Mucosa of gallbladder (tissue), 1 donor: ENCODE results near the gene GLIS1. TPM values are rescaled to one million over a fixed set of nuclear protein-coding genes. Genes with fewer than 3 reads are reported as not detected.

Experiments
- DNase-seq: peaks from one replicate; pipeline ENCODE4 v3.0.0-alpha.2; 2020; ENCODE audit warnings: low spot score
- total RNA-seq: library from RNA; stranded (reverse); gene quantifications from one replicate; pipeline ENCODE4 v1.2.1, GENCODE V29; 2021
- donor health status: DM: no; HTN: no; CAD: no.

GLIS1 gene
- total RNA-seq, 1 donor from 2014 or later = 0.17 TPM

DNA sequence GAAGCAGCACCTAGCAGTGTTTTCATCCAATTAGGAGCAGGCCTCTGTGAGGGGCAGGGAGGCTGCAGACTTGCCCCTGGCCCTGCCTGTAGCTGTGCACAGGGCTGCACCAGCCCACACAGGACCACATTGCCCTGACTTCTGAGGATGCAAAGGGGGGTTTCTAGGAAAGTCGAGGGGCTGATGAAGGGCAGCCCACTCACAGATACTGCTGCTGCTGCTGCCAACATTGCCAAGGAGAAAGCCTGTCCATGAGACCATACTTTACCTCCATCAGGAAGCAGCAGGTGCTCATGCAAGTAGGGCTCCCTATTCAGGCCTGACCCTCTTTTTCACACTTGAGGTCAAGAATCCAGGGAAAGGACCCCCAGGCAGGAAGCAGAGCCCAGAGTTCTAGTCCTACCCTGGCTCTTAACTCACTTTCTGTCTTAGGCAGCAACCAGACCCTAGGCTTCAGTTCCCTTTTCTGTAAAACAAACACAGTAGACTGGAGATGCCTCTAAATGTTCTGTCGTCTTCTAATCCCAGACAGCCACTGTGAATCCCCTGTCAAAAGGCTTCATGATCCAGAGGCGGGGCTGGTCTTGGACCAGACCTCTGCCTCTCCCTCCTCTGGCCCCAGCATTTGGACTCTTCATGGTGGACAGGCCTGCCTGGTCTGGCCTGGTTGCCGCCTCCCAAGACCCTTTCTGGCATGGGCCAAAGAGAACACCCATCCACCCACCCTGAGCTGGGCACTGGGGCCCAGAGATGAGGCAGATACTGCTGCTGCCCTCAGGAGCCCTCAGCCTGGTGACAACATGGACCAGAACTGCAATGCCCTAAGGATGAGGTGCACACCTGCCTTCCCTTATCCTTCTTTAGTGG, 120.2 kb downstream of the GLIS1 start:
- no peak for DNase-seq

DNA sequence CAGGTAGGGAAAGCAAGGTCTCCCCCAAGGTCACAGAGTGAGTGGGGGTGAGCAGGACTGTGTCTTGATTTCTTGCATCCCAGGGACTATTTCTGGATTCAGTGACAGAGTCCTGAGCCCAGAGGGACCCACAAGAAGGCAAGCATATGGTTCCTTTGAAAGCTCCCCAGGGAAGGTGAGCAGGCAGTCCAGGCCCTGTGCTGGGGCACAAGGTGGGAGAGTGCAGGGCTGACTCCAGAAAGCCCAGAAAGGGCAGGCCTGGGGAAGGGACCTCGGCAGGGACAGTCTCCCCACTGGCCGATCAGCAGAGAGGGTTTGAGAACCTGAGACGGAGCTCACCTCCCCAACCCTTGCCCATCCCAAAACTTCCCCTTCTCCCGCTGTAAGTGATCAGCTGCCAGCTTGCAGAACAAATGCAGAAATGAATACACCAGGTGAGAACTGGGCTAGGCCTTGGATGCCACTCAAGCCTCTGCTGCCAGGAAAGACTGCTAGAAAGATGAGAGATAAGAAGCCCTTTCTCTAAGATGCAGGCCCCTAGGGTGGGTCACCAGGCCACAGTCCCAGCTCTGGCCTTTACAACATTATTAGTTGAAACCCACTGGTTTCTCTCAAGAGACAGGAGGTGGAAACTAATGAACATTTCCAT, 121.0 kb downstream of the GLIS1 start:
- no peak for DNase-seq

DNA sequence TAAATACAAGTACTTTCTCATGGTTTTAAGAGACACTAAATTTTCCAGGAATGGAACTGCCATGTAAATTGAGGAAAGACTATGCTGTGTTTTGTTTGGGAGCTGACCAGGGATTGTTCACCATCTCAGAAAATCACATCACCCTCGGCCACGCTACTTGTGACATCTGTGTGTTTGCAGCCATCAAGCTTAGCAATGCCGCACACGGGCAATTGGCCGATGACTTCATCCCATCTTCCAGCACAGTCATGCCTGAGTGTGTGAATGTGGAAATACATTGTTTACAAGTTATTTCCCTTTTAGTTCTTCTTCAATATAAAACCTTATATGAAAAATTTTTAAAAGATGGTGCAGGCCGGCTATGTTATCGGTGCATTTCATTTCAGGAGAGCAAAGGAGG, 121.6 kb downstream of the GLIS1 start:
- DNase-seq = no peak

DNA sequence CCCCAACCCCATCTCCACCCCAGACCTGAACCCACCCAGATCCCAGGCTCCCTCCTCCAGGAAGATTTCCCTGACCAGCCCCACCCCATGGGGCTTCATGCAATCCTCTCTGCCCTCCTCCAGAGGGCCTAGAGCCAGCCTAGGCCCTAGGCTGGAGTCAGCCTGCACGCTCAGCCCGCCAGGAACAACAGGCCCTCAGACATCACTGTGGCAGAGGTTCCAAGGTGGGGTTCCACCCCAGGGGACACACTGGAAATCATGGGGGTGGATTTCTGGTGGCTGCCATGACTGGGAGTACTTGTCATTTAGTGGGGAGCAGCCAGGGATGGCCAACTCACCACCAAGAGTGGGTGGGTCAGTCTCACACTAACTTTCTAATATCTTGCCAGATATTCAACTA, 122.0 kb downstream of the GLIS1 start:
- no peak for DNase-seq

DNA sequence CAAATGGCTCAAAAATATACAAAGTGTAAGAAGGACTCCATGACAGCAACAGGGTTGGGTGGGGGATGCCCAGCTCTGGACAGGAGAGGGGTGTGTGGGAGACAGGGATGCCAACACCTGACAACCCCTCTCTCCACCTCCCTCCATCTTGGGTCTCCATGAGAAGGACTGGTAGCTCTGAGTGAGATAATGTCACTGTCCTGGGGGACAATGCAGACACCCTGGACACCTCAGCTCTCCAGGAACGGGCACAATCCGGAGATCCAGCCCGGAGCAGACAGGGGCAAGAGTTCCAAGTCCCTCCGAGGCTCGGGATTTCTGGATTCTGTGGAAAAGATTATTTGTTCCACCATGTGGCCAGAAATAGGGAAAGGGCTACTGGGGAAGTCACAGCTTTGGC, 122.5 kb downstream of the GLIS1 start:
- DNase-seq = no peak

DNA sequence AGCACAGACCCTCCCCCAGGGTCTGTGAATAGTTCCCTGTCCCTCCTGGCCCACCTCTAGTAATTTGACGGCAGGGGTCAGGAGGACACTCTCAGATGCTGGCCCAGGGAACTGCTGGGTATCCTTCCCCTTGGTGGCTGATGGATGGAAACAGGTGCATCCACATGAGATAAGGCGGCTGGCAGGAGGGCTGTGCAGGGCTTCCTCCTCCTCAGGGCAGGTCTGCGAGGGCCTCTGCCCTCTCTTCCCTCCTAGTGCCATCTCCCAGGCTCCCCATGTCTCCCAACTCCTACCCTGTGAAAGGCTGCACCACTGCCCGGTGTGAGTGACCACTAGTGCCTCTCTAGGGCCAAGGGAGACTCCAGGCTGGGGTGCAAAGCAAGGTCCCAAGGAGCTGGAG, 123.9 kb downstream of the GLIS1 start:
- DNase-seq = no peak

DNA sequence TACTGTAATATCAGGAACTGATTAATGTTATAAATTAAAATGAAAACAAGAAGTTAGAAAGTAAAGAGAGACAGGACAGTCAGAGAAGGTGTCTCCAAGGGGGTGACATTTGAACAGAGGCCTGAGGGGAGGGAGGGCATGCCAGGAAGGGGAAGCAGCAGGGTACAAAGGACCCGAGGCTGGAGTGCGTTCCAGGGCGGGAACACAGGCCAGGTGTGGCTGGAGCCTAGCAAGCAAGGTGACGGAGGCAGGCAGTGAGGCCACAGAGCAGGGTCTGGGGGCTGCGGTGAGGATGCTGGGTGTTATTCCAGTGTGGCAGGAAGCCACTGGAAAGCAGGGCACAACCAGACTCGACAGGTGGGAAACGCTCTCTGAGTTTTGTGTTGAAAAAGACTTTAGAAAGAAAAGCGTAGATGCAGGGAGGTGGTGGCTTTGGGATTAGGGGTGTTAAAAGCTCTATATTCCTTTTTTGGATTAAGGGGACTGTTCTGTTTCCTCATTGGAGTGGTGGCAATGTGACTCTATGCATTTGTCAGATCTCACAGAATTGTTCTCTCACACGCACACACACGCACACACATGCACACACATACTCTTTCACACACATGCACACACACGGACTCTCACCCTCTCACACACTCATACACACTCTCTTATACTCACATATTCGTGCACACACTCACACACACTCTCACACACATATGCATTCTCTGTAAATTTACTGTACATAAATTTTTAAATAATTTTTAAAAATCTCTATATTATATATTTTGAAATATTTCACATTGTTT, 124.5 kb downstream of the GLIS1 start:
- DNase-seq = no peak

DNA sequence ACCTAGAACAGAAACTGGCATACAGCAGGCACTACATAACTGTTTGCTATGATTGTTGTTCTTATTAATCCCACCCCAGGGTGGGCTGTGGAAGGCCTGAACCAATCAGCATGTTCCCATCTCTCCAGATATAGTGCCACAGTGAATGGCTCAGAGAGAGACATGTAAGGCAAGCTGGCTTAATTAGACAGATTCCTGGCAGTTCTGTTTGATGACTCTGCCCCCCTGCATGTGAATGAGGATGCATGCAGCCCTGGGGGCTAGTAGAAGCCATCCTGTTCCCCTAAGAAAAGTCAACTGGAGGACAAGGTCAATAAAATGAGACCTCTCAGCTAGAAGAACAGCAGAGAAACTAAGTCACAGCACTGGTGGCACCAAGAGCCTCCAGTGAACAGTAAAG, 130.3 kb downstream of the GLIS1 start:
- DNase-seq = no peak

DNA sequence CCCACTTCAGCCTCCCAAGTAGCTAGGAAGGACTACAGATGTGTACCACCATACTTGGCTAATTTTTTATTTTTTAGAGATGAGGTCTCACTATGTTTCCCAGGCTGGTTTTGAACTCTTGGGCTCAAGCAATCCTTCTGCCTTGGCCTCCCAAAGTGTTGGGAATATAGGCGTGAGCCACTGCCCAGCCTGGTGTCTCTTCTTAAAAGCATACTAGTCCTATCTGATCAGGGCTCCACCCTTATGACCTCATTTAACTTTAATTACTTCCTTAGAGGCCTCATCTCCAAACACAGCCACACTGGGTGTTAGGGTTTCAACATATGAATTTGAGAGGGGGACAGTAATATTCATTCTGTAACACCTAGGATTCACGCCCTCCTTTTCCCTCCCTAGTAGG, 130.9 kb downstream of the GLIS1 start:
- DNase-seq = no peak

DNA sequence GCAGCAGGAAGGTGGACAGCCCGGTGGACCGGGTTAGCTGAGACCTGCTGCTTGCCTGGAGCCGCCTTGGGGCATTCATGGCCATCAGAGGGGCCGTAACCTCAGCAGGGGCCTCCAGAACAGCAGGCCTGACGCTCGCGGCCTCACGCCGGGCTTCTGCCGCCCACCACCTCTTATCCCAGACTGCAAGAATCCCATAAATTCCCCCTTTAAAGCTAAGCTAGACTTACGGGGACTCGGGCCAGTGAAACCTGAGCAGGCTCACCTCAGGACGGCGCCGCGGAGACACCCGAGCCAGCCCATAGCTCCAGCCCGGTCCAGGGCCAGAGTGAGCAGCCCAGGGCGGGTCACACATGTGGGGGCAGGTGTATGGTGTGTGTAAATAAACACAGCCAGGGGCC, 132.3 kb downstream of the GLIS1 start:
- DNase-seq = no peak

DNA sequence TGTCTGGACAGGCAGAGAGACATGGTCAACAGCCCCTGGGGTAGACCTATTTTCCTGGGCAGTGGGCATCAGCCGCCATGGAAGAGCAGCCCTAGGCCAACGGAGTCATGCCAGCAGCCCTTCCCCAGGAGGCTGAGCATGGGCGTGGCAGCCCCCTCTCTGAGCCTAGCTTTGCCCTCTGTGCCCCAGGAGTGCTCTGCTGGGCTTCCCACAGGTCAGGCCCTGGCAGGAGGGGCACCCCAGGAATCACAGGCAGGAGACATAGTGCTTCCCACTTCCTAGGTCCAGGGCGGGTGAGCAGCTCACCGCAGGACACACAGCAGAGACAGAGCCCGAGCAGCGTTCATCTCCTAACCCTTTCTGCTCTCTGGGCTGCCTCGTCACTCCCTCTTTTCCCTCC, 132.8 kb downstream of the GLIS1 start:
- no peak for DNase-seq

DNA sequence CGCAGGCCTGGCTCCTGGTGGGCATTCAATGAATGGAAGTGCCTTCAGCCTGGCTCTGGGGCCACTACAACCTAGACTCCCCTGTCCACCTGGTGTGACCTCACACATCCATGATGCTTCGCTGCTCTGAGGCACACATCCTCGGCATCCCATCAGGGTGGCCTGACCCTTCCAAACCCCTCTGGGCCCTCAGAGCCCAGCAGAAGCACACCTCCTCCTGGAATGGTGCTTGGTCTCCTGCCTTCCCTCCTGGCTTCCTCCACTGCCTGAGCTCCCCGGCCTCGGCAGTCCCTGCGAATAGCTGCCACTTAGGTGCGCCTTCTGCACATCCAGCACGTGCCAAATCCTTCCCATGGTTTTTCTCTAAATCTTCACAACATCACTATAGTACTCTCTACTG, 133.8 kb downstream of the GLIS1 start:
- no peak for DNase-seq

DNA sequence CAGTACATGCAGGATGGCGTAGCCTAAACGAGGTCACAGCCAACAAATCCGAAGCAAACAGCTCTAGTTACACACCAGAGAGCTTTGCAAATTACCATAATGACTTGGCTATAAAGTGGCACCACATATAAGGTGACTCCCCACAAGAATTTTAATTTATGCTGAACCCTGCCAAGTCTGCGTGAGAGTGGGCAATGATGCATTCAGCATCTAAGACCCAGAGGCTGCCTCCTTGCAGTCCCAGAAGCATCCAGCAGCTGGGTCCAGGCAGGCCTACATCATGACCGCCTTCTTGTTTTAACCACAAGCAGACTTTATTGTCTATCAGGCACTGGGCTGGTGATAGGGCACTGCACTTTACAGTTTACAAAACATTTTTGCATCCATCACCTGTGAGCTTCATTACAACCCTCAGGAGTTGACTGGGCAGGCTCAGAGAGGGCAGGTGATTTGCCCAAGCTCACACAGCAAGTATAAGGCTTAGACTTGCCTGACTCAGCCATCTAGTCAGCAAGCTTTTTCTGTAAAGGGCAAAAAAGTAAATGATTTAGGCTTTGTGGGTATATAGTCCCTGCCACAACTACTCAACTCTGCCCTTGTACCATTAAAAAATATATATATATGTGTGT, 134.6 kb downstream of the GLIS1 start:
- DNase-seq = no peak

DNA sequence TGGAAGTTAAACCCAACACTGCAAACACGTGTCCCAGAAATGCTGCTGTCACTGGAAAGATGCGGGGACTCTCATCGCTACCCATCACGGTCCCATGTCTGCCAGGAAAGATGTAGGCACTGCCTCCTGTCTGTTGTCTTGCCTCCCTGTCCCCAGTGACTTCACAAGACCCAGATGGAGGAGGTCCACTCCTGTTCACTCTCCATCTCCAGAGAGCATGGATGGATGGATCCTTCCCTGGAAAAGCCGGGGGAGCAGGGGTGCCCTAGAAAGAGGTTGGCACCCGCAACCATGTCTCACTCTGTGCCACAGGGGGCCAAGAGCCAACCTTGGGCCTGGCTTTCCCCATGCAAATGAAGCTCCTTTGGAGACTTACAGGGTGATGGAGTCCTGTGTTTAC, 135.5 kb downstream of the GLIS1 start:
- no peak for DNase-seq

DNA sequence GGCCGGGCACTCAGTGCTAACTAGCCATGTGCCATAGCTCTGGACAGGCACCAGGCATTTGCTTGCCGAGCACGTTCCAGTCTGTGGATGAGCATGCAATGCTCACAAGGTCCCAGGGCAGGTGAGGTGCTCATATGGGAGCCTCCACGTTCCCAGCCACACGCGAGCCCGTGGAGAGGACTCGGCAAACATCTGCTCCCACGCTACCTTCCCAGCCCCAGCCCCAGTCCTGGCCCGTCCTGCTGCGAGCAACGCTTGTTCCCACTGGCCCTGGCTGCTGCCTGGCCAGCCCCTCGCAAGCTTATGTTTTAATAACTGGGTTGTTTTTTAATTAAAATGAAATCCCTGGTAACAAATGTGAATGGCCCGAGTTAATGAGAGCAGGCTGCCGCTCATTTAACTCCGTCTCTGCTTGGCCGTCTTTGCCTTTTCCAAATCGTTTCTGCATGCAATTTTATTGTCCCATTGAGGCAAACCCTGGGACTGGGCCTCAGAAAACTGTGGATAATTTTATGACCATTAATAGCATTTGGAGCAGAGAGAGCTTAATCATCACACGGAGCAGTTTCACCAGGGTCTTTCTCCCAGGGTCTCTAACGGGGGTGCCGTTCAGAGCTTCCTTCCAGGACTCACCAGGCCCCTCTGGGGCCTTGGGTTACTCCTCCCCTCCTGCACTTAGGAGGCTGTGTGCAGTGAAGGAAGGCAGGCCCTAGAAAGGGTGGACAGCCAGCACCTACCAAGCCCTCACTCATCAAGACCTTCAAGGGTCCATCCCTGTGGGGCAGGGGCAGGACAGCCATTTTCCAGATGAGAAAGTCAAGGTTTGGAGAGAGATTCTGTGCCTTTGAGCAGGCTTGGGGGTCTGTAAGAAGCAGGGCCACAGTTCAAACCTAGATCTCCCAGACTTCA, 136.8 kb downstream of the GLIS1 start:
- DNase-seq = no peak

DNA sequence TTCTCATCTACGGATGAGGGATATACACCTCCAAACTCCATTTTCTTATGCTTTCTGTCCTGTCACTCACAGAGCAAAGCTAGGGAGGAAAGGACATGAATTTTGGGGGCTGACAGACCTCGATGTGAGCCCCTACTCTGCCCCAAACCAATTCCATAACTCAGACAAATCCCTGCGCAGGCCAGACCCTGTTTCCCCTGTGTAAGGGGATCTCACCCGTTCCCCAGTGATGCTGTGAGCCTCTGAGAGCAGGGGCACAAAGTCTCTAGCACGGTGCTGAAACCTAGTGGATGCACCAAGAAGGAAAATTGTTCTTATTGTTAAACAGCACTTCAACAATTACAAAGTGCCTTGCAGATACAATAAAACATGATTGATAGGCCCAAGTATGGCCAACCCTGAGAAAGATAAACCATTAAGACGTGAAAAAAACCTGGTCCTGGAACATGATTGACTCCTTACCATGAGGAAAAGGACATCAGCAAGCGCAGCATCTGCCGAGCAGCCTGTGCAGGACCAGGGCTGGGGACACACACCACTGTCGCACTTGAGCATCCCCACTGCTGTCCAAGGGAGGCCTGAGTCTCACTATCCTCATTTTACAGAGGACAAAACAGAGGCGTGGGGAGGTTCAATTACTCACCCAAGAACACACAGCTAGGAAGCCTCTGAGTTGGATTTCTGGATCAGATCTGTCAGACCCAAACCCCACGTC, 137.8 kb downstream of the GLIS1 start:
- no peak for DNase-seq

DNA sequence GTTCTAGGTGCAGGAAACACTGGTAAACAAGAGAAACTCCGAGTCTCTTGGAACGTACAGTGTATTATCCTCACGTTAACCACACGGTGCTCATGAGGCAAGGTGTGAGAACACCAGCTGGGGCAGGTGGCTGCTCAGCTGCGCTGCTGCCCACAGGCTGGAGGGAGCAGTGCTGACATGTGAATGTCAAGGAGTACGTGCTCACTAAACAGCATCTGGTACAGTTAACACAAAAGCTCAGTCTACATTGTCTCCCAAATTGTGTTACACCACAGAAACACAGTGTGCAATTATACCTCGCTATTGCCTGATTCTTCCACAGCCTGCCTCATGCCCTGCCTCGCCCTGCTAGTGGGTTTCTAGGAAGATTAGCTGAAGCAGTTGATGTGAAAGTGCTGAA, 138.4 kb downstream of the GLIS1 start:
- DNase-seq = no peak

DNA sequence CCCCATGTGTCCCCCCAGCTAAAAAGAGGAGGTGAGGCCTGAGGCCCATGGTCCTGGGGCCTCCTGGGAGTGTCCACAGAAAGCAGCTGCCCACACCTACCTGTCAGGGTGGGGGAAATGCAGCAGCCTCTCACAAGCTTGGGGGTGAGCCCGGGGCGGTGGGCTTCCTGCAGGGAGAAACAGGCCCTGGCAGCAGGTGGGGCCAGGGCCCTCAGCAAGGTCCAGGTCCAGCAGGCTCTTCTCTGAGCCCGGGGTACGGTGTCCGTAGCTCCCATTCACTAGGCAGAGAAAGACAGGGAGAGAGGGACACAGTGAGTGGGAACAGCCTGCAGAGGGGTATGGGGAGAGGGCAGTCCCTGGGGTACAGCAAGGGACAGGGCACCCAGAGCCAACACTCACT, 139.0 kb downstream of the GLIS1 start:
- DNase-seq = no peak

DNA sequence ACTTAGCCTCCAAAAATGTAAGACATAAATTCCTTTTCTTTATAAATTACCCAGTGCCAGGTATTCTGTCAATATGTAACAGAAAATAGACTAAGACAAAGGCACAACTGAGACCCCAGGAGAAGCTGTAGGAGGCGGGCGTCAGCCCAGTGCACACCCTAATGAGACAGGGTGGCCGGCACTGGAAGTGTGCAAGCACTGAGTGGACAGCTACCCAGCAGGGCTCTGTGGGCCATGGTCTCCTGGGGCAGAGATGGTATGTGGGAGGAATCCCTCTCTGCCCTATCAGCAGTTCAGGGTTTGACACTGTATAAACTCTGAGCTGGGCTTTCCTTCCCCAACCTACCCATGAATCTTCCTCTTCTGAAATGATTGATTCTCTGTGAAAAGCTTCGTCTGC, 139.5 kb downstream of the GLIS1 start:
- no peak for DNase-seq

DNA sequence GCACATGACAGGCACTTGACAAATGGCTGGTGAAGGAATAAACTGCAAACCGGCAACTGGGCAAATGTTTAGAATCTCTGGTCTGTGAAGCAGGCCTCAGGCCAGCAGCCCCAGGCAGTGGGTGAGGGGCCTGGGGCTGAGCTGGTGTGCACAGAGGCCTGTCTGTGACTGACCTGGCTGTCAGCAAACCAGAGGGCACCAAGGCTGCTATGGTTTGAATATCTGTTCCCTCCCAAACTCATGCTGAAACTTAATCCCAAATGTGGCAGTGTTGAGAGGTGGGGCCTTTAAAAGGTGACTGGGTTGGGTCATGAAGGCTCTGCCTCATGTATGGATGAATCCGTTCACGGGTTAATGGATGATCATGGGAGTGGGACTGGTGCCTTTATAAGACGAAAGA, 140.0 kb downstream of the GLIS1 start:
- DNase-seq = no peak

DNA sequence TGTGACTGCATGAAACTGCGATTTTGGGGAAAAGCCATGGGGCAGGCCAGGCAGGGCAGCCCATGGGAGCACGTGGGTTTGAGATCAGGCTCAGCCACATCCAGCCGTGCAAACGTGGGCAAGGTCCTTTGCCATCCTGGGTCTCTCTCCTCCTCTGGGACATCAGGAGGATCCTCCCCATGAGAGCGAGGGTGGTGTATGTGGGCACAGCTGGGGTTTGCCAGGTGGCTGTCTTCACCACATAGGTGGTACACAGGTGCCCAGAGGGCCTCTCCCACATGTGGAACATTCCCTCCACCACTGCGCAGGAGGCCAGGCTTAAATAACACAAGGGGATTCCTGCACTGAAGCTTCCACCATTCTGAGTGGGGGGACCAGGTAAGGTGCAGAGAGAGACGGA, 143.1 kb downstream of the GLIS1 start:
- DNase-seq = no peak
